Heart left ventricle (tissue), 16 donors: ENCODE measurements around the gene SLC26A8. TPM values are rescaled to one million over a fixed set of nuclear protein-coding genes. Genes with fewer than 3 reads are reported as not detected.
"Not testable (repeated sequence)": the region's sequence is repeated elsewhere in the genome, so short reads cannot be mapped to it uniquely, and the experiment has no call there.

Experiments used
- ATAC-seq, 4 donors: fragments of 200-7000 bp; cut with Tn5 transposase; one replicate each; pipeline ENCODE4 v1.9.1; 2020 to 2022; ENCODE audit warnings: moderate library complexity in 4 of 4, mild to moderate bottlenecking in 3 of 4, moderate number of reproducible peaks in 1 of 4
- DNase-seq, 5 donors: peaks; one replicate each; pipeline ENCODE4 v3.0.0-alpha.2; 2020
- H3K27ac ChIP-seq, 12 donors: fragments of 200-600 bp; sonication (generic) in 4 of 12; one replicate each; pipeline versions ENCODE4 v1.5.0 to v1.8.0; 2016 to 2022; ENCODE audit warnings: mild to moderate bottlenecking in 2 of 12
- H3K27me3 ChIP-seq, 9 donors: fragments of 200-600 bp; sonication (generic) in 2 of 9; one replicate each; pipeline versions ENCODE4 v1.5.1 to v1.8.0; 2016 to 2022; ENCODE audit warnings: mild to moderate bottlenecking in 3 of 9
- H3K36me3 ChIP-seq, 9 donors: fragments of 200-600 bp; sonication (generic) in 2 of 9; one replicate each; pipeline versions ENCODE4 v1.5.0 to v1.8.0; 2018 to 2022; ENCODE audit warnings: mild to moderate bottlenecking in 2 of 9
- H3K4me1 ChIP-seq, 12 donors: fragments of 200-600 bp; sonication (generic) in 4 of 12; one replicate each; pipeline versions ENCODE4 v1.5.0 to v1.8.0; 2016 to 2022; ENCODE audit warnings: mild to moderate bottlenecking in 3 of 12
- H3K4me3 ChIP-seq, 12 donors: fragments of 200-600 bp; sonication (generic) in 4 of 12; one replicate each; pipeline versions ENCODE4 v1.5.0 to v1.8.0; 2017 to 2022; ENCODE audit warnings: mild to moderate bottlenecking in 9 of 12, moderate library complexity in 4 of 12
- H3K9me3 ChIP-seq, 12 donors: fragments of 200-600 bp; sonication (generic) in 4 of 12; one replicate each; pipeline versions ENCODE4 v1.5.0 to v1.8.0; 2016 to 2022; ENCODE audit warnings: mild to moderate bottlenecking in 1 of 12
- POLR2A ChIP-seq, 2 donors: fragments of 450-650 bp; IDR thresholded peaks; one replicate each; pipeline ENCODE4 v1.6.1; 2017; ENCODE audit warnings: antibody characterized with exemption in 2 of 2, mild to moderate bottlenecking in 2 of 2, moderate library complexity in 2 of 2
- WGBS, 4 donors: extraction: QIAGEN DNeasy Blood & Tissue Kit in 2 of 4; methylation state at CpG; one replicate each; pipeline versions ENCODE4 v1.1.5 to v1.1.7; 2013 to 2018; 5-methylcytosine and 5-hydroxymethylcytosine counted together
- intact Hi-C, 10 donors: fragments of 100-400 bp; cut with DNase I; formaldehyde crosslinking; loops; one replicate each; pipeline versions ENCODE4 v1.11.1 to v1.14.2; 2022
- polyA plus RNA-seq, 2 donors: library from polyadenylated mRNA; stranded (reverse); fragments of 200-250 nt; gene quantifications; one replicate each; pipeline ENCODE4 v1.2.3, GENCODE V29; 2013
- total RNA-seq, 9 donors: library from RNA; depleted of rRNA in 2 of 9; stranded (reverse); fragments of >200 nt in 2 of 9; fragmentation: NEBNext Ultra II Directional in 3 of 9; extraction: Animal tissue kit (Norgen Biotek cat#: 25700) in 3 of 9; gene quantifications; one replicate each; pipeline versions ENCODE4 v1.1.0 to v1.2.4, GENCODE V29; 2016 to 2023
- TF ChIP-seq, protein P1 (sequence below), 12 donors: fragments of 200-600 bp; sonication (generic) in 4 of 12; IDR thresholded peaks; one replicate each; pipeline versions ENCODE4 v1.5.0 to v1.8.0; 2018 to 2022; ENCODE audit warnings: antibody characterized with exemption in 12 of 12, mild to moderate bottlenecking in 5 of 12
- donor health status: ischemic (EF 13 %, LVEDD 7.1; RV severe dilation, severe dysfunction).
- donor health status: healthy with polysubstance abuse.
- donor health status: DM: no; HTN: yes; CAD: no.
- donor health status: DM: no; HTN: no; CAD: no.
- donor health status: ischemic (EF 25% LVEDD 6.9; RV normal size, moderate dysfunction).
- donor health status: ischemic (EF 25% LVEDD 5.7; RV mildly dilated, moderate dysfunction).
- donor health status: healthy.
- donor health status: DM: yes; HTN: yes; CAD: no.
- donor health status: ischemic (EF 35%, LVEDD 5.7; RV mildly dilated, moderate dysfunction).
- donor health status: nonischemic (EF 11% LVEDD 7.7; RV severe dilation, severe dysfunction).
- donor health status: DM: yes; HTN: yes; CAD: no.
- donor health status: PGD.
- donor health status: ischemic (EF 29% LVEDD 5.4; RV normal size, mild dysfunction).
- donor health status: nonischemic (EF 23%, LVEDD 6.1; RV moderate dilation, normal function).

Gene SLC26A8
- total and polyA plus RNA-seq, 11 donors: 0.08 to 0.36 (median 0.29) TPM; not detected in 6

- Histone ChIP-seq H3K4me3 (no peak overlapping the region), H3K27me3 (no peaks in the 10 kb centered on the region), H3K36me3 (no peaks in the 10 kb centered on the region), H3K27ac (no peak overlapping the region), H3K4me1 (peaks cover 0 to 9% (median 0%) of the 10 kb centered on the region in 12 donors), H3K9me3 (no peaks in the 10 kb centered on the region)
- TF ChIP-seq, protein P1, sequence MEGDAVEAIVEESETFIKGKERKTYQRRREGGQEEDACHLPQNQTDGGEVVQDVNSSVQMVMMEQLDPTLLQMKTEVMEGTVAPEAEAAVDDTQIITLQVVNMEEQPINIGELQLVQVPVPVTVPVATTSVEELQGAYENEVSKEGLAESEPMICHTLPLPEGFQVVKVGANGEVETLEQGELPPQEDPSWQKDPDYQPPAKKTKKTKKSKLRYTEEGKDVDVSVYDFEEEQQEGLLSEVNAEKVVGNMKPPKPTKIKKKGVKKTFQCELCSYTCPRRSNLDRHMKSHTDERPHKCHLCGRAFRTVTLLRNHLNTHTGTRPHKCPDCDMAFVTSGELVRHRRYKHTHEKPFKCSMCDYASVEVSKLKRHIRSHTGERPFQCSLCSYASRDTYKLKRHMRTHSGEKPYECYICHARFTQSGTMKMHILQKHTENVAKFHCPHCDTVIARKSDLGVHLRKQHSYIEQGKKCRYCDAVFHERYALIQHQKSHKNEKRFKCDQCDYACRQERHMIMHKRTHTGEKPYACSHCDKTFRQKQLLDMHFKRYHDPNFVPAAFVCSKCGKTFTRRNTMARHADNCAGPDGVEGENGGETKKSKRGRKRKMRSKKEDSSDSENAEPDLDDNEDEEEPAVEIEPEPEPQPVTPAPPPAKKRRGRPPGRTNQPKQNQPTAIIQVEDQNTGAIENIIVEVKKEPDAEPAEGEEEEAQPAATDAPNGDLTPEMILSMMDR (IDR thresholded peaks at IDR 0.05): no peak
- TF ChIP-seq POLR2A (IDR thresholded peaks at IDR 0.05): no peak
- ATAC-seq (no peak), DNase-seq (no peak)
- WGBS, 4 donors: 94 to 100% (median 95%) methylated on average over 1 of the region's 1 CpG
- intact Hi-C loops: no loop called here
Measured at GRCh38 chr6:35948725-35949124, 75.7 kb downstream of the SLC26A8 start.

DNA sequence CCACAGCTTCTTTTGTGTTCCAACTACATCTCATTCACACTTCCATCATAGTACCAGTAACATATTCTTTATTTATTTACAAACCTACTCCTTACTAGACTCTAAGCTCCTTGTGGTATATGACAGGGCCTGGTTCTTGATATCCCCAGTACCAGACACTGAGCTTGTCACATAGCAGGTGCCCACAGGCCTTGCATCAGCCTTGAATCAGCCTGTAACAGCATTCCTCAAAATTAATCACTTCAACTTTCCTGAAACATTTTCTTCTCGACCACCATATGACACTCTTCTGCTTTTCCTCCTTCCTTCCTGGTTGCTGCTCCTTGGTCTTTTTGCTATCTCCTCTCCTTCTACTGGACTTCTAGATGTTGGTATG lies 78.8 kb downstream of the SLC26A8 start:
- TF ChIP-seq, protein P1 (IDR thresholded peaks at IDR 0.05): no peak
- no peak for TF ChIP-seq POLR2A (IDR thresholded peaks at IDR 0.05)
- ATAC-seq (no peak), DNase-seq (no peak)
- Histone ChIP-seq H3K27me3 (no peaks in the 10 kb centered on the region), H3K4me3 (no peak overlapping the region), H3K9me3 (no peaks in the 10 kb centered on the region), H3K27ac (no peak overlapping the region), H3K4me1 (no peaks in the 10 kb centered on the region), H3K36me3 (no peaks in the 10 kb centered on the region)
- WGBS, 4 donors: 61 to 81% (median 71%) methylated on average over 1 of the region's 1 CpG
- intact Hi-C loops: no loop called here

DNA sequence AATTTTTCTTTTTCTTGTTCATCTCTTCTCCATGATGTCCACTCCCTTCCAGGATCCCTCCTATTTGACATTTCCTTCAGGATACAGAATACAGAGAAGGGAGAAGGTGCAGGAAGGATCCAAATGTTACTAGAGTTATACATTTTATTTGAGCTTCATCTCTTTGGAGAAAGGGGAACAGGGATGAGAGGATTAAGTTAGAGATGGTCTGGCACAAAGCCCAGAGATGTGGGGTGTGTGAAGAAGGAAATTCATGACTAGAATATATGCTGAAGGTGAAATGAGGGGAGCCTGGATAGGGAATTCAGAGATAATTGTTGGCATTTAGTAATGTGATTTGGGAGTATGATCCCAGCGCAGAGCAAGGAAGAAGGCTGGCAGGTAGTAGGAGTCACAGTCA lies 81.1 kb downstream of the SLC26A8 start:
- H3K36me3 ChIP-seq: no peaks in the 10 kb centered on the region
- no peaks in the 10 kb centered on the region for H3K27me3 ChIP-seq
- intact Hi-C loops: no loop called here
- no peaks in the 10 kb centered on the region for H3K4me1 ChIP-seq
- no peak overlapping the region for H3K4me3 ChIP-seq
- WGBS, 4 donors: 52 to 74% (median 64%) methylated on average over 1 of the region's 1 CpG
- H3K9me3 ChIP-seq: no peaks in the 10 kb centered on the region
- H3K27ac ChIP-seq: no peak overlapping the region
- TF ChIP-seq, protein P1 (IDR thresholded peaks at IDR 0.05): no peak
- TF ChIP-seq POLR2A (IDR thresholded peaks at IDR 0.05): no peak
- DNase-seq: no peak
- ATAC-seq: no peak

DNA sequence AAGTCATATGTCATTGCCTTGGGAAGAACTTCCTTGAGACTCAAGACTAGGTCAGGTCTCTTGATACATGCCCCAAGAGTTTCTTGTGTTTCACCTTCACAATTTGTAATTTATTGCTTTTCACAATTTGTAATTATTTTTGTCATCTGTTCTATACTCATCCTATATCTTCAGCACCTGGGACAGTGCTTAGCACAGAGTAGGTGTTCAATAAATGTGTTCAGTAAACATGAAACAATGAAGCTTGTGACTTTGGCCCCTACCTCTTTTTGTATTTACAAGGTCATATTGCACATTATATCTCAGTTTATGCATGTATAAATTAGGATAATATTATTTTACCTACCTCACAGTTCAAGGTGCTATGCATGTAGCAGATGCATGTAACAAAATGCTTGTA lies 82.1 kb downstream of the SLC26A8 start:
- Histone ChIP-seq H3K4me3 (no peak overlapping the region), H3K4me1 (no peaks in the 10 kb centered on the region), H3K36me3 (no peaks in the 10 kb centered on the region), H3K27ac (no peak overlapping the region), H3K9me3 (no peaks in the 10 kb centered on the region), H3K27me3 (no peaks in the 10 kb centered on the region)
- intact Hi-C loops: no loop called here
- ATAC-seq: no peak
- DNase-seq: no peak
- TF ChIP-seq, protein P1 (IDR thresholded peaks at IDR 0.05): no peak
- no peak for TF ChIP-seq POLR2A (IDR thresholded peaks at IDR 0.05)

DNA sequence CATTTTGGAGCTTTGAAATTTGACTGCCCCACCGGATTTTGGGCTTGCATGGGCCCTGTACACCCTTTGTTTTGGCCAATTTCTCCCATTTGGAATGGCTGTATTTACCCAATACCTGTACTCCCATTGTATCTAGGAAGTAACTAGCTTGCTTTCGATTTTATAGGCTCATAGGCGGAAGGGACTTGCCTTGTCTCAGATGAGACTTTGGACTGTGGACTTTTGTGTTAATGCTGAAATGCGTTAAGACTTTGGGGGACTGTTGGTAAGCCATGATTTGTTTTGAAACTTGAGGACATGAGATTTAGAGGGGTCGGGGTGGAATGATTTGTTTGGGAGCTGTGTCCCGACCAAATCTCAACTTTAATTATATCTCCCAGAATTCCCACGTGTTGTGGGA lies 83.3 kb downstream of the SLC26A8 start:
- ATAC-seq, H3K27ac ChIP-seq, H3K36me3 ChIP-seq, H3K4me3 ChIP-seq, H3K4me1 ChIP-seq, H3K9me3 ChIP-seq, intact Hi-C loops, DNase-seq, H3K27me3 ChIP-seq: not testable (repeated sequence)
- WGBS, 4 donors: 85 to 88% (median 86%) methylated on average over 7 of the region's 7 CpGs

DNA sequence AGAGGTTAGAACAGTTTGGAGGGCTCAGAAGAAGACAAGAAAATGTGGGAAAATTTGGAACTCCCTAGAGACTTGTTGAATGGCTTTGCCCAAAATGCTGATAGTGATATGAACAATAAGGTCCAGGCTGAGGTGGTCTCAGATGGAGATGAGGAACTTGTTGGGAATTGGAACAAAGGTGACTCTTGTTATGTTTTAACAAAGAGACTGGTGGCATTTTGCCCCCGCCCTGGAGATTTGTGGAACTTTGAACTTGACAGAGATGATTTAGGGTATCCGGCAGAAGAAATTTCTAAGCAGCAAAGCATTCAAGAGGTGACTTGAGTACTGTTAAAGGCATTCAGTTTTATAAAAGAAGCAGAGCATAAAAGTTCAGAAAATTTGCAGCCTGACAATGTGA lies 84.4 kb downstream of the SLC26A8 start:
- H3K4me3 ChIP-seq, ATAC-seq, intact Hi-C loops, DNase-seq, H3K27me3 ChIP-seq, H3K9me3 ChIP-seq, H3K4me1 ChIP-seq, H3K27ac ChIP-seq, H3K36me3 ChIP-seq: not testable (repeated sequence)
- 90 to 95% (median 93%) methylated on average over 2 of the region's 2 CpGs for WGBS, 4 donors

- H3K36me3 ChIP-seq, H3K4me1 ChIP-seq, H3K9me3 ChIP-seq, DNase-seq, intact Hi-C loops, ATAC-seq, H3K27ac ChIP-seq, H3K27me3 ChIP-seq, H3K4me3 ChIP-seq: not testable (repeated sequence)
- 79 to 83% (median 81%) methylated on average over 5 of the region's 5 CpGs for WGBS, 4 donors
Measured at GRCh38 chr6:35939259-35939658, 85.2 kb downstream of the SLC26A8 start.
